Vagina (tissue), 2 donors: Measurements from ENCODE around the gene FANCC. TPM values are rescaled to one million over a fixed set of nuclear protein-coding genes. Genes with fewer than 3 reads are reported as not detected.

Experiments
- DNase-seq, 2 donors: peaks; one replicate each; pipeline ENCODE4 v3.0.0-alpha.2; 2017; ENCODE audit errors: extremely low spot score in 2 of 2
- H3K27ac ChIP-seq: fragments of 200-600 bp; sonication (generic); one replicate; pipeline ENCODE4 v1.5.1; 2019
- H3K27me3 ChIP-seq: fragments of 200-600 bp; sonication (generic); one replicate; pipeline ENCODE4 v1.5.1; 2019
- H3K36me3 ChIP-seq, 2 donors: fragments of 200-600 bp; sonication (generic); one replicate each; pipeline ENCODE4 v1.5.1; 2017 to 2019
- H3K4me1 ChIP-seq: fragments of 200-600 bp; sonication (generic); one replicate; pipeline ENCODE4 v1.5.1; 2019
- H3K4me3 ChIP-seq, 2 donors: fragments of 200-600 bp; sonication (generic); 1 replicate in 1 of 2; 2 replicates in 1 of 2; pipeline ENCODE4 v1.5.1; 2016 to 2019
- H3K9me3 ChIP-seq: fragments of 200-600 bp; sonication (generic); one replicate; pipeline ENCODE4 v1.5.1; 2019
- CTCF ChIP-seq, 3 experiments: fragments of 450-650 bp in 2 of 3; fragments of 200-600 bp in 1 of 3; sonication (generic) in 1 of 3; IDR thresholded peaks; one replicate each; pipeline ENCODE4 v1.5.1; 2017 to 2019; ENCODE audit warnings: antibody characterized with exemption in 3 of 3, mild to moderate bottlenecking in 2 of 3, moderate library complexity in 2 of 3
- POLR2A ChIP-seq, 2 donors: fragments of 450-650 bp; IDR thresholded peaks; one replicate each; pipeline ENCODE4 v1.6.1; 2017; ENCODE audit warnings: antibody characterized with exemption in 2 of 2, mild to moderate bottlenecking in 2 of 2, moderate library complexity in 2 of 2
- POLR2AphosphoS5 ChIP-seq, 2 donors: sonication (generic); formaldehyde crosslinking; IDR thresholded peaks; one replicate each; pipeline ENCODE4 v1.9.0; 2017; ENCODE audit warnings: antibody characterized with exemption in 2 of 2, mild to moderate bottlenecking in 2 of 2, low read depth in 1 of 2; ENCODE audit not compliant: insufficient read depth in 1 of 2
- intact Hi-C: fragments of 100-400 bp; cut with DNase I; formaldehyde crosslinking; loops from one replicate; pipeline ENCODE4 v1.15.1; 2023
- total RNA-seq: library from RNA; depleted of rRNA; stranded (reverse); fragments of >200 nt; gene quantifications from one replicate; pipeline ENCODE4 v1.2.3, GENCODE V29; 2016

FANCC gene
- total RNA-seq, 1 donor from 2014 or later = 17.2 TPM

GRCh38 chr9:95188459-95188858, 129.1 kb downstream of the FANCC start:
- Histone ChIP-seq H3K36me3 (no peaks in the 10 kb centered on the region), H3K27me3 (no peaks in the 10 kb centered on the region), H3K27ac (no peak overlapping the region), H3K9me3 (no peaks in the 10 kb centered on the region), H3K4me3 (no peak overlapping the region), H3K4me1 (peaks cover 20% of the 10 kb centered on the region)
- DNase-seq = no peak
- intact Hi-C loops = no loop called here
- TF ChIP-seq POLR2A (IDR thresholded peaks at IDR 0.05) (no peak), POLR2AphosphoS5 (IDR thresholded peaks at IDR 0.05; ENCODE audit: insufficient read depth in 1 of 2, low read depth in 1 of 2) (peak in 1 of 2 donors; percentile 23)

- Histone ChIP-seq H3K4me3 (no peak overlapping the region), H3K36me3 (no peaks in the 10 kb centered on the region), H3K4me1 (peaks cover 20% of the 10 kb centered on the region), H3K27me3 (no peaks in the 10 kb centered on the region), H3K27ac (no peak overlapping the region), H3K9me3 (no peaks in the 10 kb centered on the region)
- TF ChIP-seq POLR2A (IDR thresholded peaks at IDR 0.05) (no peak), CTCF (IDR thresholded peaks at IDR 0.05) (no peak), POLR2AphosphoS5 (IDR thresholded peaks at IDR 0.05; ENCODE audit: insufficient read depth in 1 of 2, low read depth in 1 of 2) (no peak)
- no peak for DNase-seq
- intact Hi-C loops = no loop called here
Observed at GRCh38 chr9:95185956-95186355, 131.6 kb downstream of the FANCC start.

- TF ChIP-seq POLR2AphosphoS5 (IDR thresholded peaks at IDR 0.05; ENCODE audit: insufficient read depth in 1 of 2, low read depth in 1 of 2) (no peak), POLR2A (IDR thresholded peaks at IDR 0.05) (no peak), CTCF (IDR thresholded peaks at IDR 0.05) (no peak)
- no peak for DNase-seq
- intact Hi-C loops = no loop called here
Observed at GRCh38 chr9:95182854-95183563, 134.5 kb downstream of the FANCC start.

GRCh38 chr9:95181835-95182234, 135.7 kb downstream of the FANCC start:
- TF ChIP-seq POLR2A (IDR thresholded peaks at IDR 0.05) (no peak), POLR2AphosphoS5 (IDR thresholded peaks at IDR 0.05; ENCODE audit: insufficient read depth in 1 of 2, low read depth in 1 of 2) (no peak), CTCF (IDR thresholded peaks at IDR 0.05) (no peak)
- no peaks in the 10 kb centered on the region for H3K36me3 ChIP-seq

More at GRCh38 chr9:95182854-95183563, 134.5 kb downstream of the FANCC start:
- Histone ChIP-seq H3K27ac (no peak overlapping the region), H3K36me3 (no peaks in the 10 kb centered on the region), H3K4me3 (no peak overlapping the region), H3K9me3 (no peaks in the 10 kb centered on the region), H3K4me1 (no peaks in the 10 kb centered on the region), H3K27me3 (no peaks in the 10 kb centered on the region)

DNA sequence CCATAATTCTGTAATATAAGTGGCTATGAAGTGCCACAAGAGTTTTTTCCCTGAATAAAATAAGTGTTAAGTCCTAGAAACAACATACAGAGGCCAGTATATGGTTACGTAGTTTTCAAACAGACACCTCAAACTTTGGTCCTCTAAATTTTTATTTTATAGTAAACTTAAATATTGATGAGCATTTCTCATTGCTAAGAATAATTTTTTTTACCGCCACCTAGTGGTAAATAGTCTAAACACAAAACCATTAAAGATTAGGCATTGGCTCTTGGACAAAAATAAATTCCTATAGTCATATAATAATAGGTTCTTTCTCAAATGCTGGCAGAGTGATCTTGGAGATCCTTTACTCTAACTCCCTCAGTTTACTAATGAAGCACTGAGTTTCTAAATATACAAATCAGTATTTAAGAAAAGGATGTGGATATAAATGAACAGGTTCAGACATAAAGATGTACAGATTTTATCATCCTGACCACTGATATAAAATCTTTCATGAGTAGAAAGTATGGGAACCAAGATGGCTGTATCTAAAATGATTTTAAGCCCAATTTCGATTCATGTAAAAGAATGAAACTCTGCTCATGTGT, 136.2 kb downstream of the FANCC start:
- no peak for TF ChIP-seq POLR2A (IDR thresholded peaks at IDR 0.05)
- TF ChIP-seq POLR2AphosphoS5 (IDR thresholded peaks at IDR 0.05; ENCODE audit: insufficient read depth in 1 of 2, low read depth in 1 of 2) = no peak
- peak in 1 of 3 experiments; percentile 23 for TF ChIP-seq CTCF (IDR thresholded peaks at IDR 0.05)
- Histone ChIP-seq H3K4me1 (no peaks in the 10 kb centered on the region), H3K4me3 (no peak overlapping the region), H3K9me3 (no peaks in the 10 kb centered on the region), H3K36me3 (no peaks in the 10 kb centered on the region), H3K27me3 (no peaks in the 10 kb centered on the region), H3K27ac (no peak overlapping the region)
- DNase-seq = no peak
- intact Hi-C loops = no loop called here

More at GRCh38 chr9:95181835-95182234, 135.7 kb downstream of the FANCC start:
- Histone ChIP-seq H3K4me1 (no peaks in the 10 kb centered on the region), H3K27me3 (no peaks in the 10 kb centered on the region), H3K4me3 (no peak overlapping the region), H3K27ac (no peak overlapping the region), H3K9me3 (no peaks in the 10 kb centered on the region)
- no peak for DNase-seq
- intact Hi-C loops = no loop called here
